GM19455 (cell line): ENCODE results near the gene TRA2B.

ENCODE experiments used
- ATAC-seq: cut with Tn5 transposase; IDR thresholded peaks from one replicate; pipeline ENCODE4 v1.9.1; 2021; ENCODE audit not compliant: unreplicated experiment

The TRA2B gene

GRCh38 chr3:185937689-185938374 lies at the start of gene TRA2B:
Gene TRA2B, minus strand, starts transcription at chr3:185938014. Its CDS starts 154 bp downstream, at chr3:185937860.
- peak; percentile 95 for ATAC-seq

DNA sequence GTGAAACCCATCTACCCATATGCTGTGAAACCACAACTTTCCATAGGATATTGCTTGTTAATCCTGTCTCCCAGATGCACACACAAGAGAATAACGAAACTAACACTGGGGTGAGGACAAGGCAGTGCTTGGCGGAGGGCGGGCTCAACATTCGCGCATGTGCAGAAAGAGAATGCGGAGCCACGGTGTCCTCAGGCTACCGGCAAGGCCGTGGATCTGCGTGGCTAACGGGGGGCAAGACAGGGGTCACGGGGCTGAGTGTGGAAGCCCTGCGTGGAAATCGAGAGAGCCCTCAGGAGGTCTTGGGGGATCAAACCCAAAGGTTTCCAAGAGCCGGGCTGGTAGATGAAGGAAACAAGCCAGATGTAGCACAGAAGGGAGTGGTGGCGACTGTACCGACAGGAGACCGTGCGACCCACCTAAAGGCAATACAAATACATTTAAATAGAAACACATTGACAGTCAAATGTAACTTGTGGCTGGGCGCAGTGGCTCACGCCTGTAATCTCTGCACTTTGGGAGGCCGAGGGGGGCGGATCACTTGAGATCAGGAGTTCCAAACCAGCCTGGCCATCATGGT lies 48.5 kb upstream of the TRA2B start:
- no peak for ATAC-seq

DNA sequence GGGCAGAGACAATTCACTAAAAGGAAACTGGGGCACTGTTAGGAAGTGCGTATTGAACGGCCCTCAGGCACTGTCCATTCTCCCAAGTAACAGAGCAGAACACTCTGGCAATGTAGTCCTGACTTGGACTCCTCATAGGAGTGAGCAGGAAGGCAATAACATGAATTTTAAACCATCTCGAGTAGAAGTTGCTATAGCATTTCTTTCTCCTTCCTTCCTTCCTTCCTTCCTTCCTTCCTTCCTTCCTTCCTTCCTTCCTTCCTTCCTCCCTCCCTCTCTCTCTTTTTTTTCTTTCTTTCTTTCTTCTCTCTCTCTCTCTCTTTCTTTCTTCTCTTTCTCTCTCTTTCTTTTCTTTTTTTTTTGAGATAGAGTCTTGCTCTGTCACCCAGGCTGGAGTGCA lies 46.4 kb upstream of the TRA2B start:
- no peak for ATAC-seq

GRCh38 chr3:185983495-185984141 lies 45.8 kb upstream of the TRA2B start:
- ATAC-seq, result no peak

GRCh38 chr3:185982632-185983031 lies 44.8 kb upstream of the TRA2B start:
- no peak for ATAC-seq

DNA sequence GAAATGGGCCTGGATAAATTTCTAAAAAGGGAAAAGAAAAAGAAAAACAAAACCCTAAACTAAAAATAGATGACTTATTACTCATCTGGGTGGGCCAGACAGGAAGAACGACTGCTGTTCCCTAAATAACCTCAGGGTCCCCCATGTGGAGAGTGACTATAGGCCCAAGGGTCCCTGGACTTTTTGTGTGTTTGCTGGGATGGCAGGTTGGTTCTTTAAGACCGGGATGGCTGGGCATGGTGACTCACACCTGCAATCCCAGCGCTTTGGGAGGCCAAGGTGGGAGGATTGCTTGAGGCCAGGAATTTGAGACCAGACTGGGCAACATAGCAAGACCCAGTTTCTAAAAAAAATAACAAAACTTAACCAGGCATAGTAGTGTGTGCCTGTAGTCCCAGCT lies 43.8 kb upstream of the TRA2B start:
- no peak for ATAC-seq

GRCh38 chr3:185979721-185980121 lies 41.9 kb upstream of the TRA2B start:
- no peak for ATAC-seq

GRCh38 chr3:185978516-185978915 lies 40.7 kb upstream of the TRA2B start:
- no peak for ATAC-seq

GRCh38 chr3:185977679-185978040 lies 39.8 kb upstream of the TRA2B start:
- ATAC-seq, result no peak

DNA sequence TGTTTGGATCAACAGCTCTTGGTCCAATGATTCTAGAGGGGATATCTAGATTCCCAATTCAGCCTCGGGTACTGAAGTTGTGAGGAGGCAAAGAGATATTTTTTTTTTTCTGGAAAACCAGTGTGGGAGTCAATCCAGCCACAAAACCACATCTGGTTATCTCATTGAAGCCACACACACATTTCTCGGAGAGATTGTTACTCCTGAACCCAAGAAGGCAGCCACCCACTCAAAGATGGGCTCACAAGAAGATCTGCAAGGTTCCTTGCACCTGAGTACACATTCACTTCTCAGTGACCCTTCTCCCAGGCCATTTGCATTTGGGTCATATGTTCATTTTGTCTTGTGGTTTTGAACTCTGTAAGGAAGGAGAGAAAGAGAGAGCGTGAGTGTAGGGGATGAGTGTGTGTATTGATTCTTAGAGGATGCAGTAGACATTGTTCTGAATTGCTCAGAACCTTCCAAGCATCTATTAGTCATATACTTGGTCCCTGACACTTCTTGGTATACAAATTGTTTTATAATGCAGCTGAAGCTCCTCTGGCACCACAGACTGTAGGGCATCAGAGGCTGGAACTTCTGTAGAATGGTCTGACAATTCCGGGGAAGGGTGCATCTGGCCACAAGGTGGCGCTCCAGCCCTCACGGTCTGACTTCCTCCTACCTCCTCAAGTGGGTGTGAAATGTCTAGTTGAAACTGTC lies 39.3 kb upstream of the TRA2B start:
- ATAC-seq, result peak; percentile 86

GRCh38 chr3:185976100-185976499 lies 38.3 kb upstream of the TRA2B start:
- ATAC-seq, result no peak

GRCh38 chr3:185971579-185971978 lies 33.8 kb upstream of the TRA2B start:
- ATAC-seq, result no peak

DNA sequence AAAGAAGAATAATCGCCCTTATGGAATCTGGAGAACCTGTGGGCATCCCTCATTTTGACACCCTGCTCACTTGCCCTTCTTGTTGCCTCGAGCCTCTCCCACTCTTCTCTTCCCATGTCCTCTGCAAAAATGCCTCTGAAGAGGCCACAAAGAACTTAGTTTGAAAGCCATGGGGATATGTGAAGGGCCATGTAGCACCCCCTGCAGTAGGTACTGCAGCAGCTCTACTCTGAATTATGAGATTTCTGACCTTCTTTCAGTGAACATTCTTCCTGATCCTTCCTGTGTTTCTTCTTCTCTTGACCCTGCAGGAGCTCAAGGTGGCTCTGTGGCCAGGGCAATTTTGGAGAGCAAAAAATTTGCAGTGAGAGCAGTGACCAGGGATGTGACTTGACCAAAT lies 30.4 kb upstream of the TRA2B start:
- ATAC-seq, result no peak

DNA sequence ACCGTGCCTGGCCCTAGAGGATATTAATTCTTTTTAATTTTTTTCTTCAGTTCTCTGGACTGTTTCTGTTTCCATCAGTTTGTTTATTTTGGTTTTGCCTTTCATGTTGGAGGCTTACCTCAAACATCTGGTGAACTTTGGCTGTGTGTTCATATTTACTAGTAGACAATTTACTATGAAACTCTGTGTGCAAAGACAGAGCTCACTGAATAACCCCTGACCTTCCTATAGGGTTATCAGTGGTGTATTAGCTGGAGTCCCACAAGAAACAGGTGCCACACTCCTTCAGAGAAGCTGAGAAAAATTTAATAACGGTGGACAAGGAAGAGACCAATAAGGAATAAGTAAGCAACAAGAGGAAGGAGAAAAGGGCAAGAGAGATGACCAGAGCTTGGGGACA lies 28.8 kb upstream of the TRA2B start:
- no peak for ATAC-seq

GRCh38 chr3:185965496-185965895 lies 27.7 kb upstream of the TRA2B start:
- no peak for ATAC-seq

GRCh38 chr3:185961675-185962232 lies 23.9 kb upstream of the TRA2B start:
- no peak for ATAC-seq

- no peak for ATAC-seq
Observed at GRCh38 chr3:185960522-185961288, 22.9 kb upstream of the TRA2B start.

DNA sequence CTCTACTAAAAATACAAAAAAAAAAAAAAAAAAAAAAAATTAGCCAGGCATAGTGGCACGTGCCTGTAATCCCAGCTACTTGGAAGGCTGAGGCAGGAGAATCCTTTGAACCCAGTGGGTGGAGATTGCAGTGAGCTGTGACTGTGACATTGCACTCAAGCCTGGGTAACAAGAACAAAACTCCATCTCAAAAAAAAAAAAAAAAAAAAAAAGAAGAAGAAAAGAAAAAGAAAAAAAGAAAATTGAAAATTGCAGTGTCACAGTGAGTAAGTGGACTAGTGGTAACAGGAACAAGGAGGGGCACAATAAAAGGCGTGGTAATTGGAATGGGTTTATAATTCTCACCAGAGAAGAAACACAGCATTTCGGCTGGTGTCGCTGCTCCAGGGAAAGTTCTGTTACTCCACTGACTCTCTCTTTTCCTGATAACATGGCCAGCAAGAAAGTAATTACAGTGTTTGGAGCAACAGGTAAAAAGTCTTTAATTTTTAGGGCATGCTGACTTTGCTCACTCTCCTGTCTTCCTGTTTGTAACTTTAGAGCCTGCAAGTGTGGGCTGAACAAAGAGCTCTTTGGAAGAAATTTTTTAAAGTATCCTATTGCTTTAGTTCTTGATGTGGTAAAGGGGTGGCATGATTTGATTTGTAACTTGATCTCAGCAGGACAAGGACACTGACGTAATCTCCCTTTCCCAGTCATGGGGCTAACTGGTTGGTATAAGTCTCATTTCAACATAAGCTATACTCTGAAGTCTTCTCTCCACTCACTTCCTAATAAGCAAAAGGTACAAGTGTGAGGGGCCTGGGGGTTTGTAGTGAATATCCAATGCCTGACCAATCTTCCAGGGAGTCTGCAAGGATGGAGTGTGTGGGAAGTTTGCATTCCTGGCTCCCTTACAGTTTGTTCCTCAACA lies 22.1 kb upstream of the TRA2B start:
- ATAC-seq, result no peak

- no peak for ATAC-seq
Observed at GRCh38 chr3:185958626-185959025, 20.8 kb upstream of the TRA2B start.

GRCh38 chr3:185956244-185956643 lies 18.4 kb upstream of the TRA2B start:
- no peak for ATAC-seq
